SK-N-MC (cell line): ENCODE data around the gene AGO3.

ENCODE experiments used
- EZH2 ChIP-seq: fragments of 200-600 bp; sonication (generic); IDR thresholded peaks from one replicate; pipeline ENCODE4 v1.6.1; 2017; ENCODE audit warnings: antibody characterized with exemption
- POLR2AphosphoS5 ChIP-seq: IDR thresholded peaks from 2 replicates; pipeline ENCODE4 v1.6.1; 2012; ENCODE audit warnings: mild to moderate bottlenecking, low read depth, low read length, borderline replicate concordance

GRCh38 chr1:36092166-36092797, 161.4 kb downstream of the AGO3 start:
- TF ChIP-seq EZH2 = no peak
- no peak; the same call in 1 of the 2 replicates for TF ChIP-seq POLR2AphosphoS5
